HepG2 (cell line): ENCODE data around the gene IFT122. TPM values are rescaled to one million over a fixed set of nuclear protein-coding genes. Genes with fewer than 3 reads are reported as not detected.

ENCODE experiments used
- ATAC-seq: fragments of 200-7000 bp; cut with Tn5 transposase; 3 replicates; pipeline ENCODE4 v1.9.1; 2020; ENCODE audit warnings: mild to moderate bottlenecking, moderate library complexity
- BruUV-seq: library from RNA; stranded (reverse); fragments of 400-500 nt; replicated peaks from 2 replicates; lab custom pipeline; 2021; lab: Mats Ljungman, UMichigan
- CTCF ChIA-PET: fragments of 300-600 bp; formaldehyde crosslinking; extraction: SDS; loops from one replicate; lab custom pipeline; 2021; ENCODE audit warnings: low total read pairs, inconsistent platforms, low intra/inter-chr PET ratio; lab: Yijun Ruan, JAX
- POLR2A ChIA-PET: fragments of 350-600 bp; sonication (Branson Sonifier 250); formaldehyde crosslinking; loops from one replicate; lab custom pipeline; 2020; ENCODE audit warnings: antibody characterized with exemption, inconsistent platforms; lab: Yijun Ruan, JAX
- DNase-seq: peaks from one replicate; pipeline ENCODE4 v3.0.0-alpha.2; 2015; ENCODE audit warnings: low spot score
- FAIRE-seq: peaks from 3 replicates; lab custom pipeline; 2011; peaks lifted over from hg19 to GRCh38; lab: Jason Lieb, UNC
- H2AFZ ChIP-seq: one replicate; pipeline ENCODE4 v1.6.1; 2011; ENCODE audit warnings: low read length, inconsistent platforms
- H3K27ac ChIP-seq: fragments of 300-600 bp; 3 replicates; pipeline ENCODE4 v1.8.0; 2011; ENCODE audit warnings: mixed run types, mild to moderate bottlenecking, mixed read lengths, low read length, inconsistent platforms; ENCODE audit not compliant: insufficient read depth; ENCODE audit errors: extremely low read length
- H3K27me3 ChIP-seq, 2 experiments: fragments of 200-600 bp in 1 of 2; 2 replicates in 1 of 2; 3 replicates in 1 of 2; pipeline versions ENCODE4 v1.6.0 to v1.8.0; 2011; ENCODE audit warnings: low read length in 2 of 2, mild to moderate bottlenecking in 2 of 2, moderate library complexity in 2 of 2, inconsistent platforms in 1 of 2; ENCODE audit not compliant: insufficient read depth in 2 of 2, control insufficient read depth in 1 of 2
- H3K36me3 ChIP-seq, 2 experiments: fragments of 200-600 bp in 1 of 2; replicated peaks in 1 of 2; 2 replicates in 1 of 2; 3 replicates in 1 of 2; pipeline versions ENCODE4 v1.5.1 to v1.8.0; 2011; ENCODE audit warnings: low read length in 2 of 2, inconsistent platforms in 1 of 2; ENCODE audit not compliant: insufficient read depth in 2 of 2, control insufficient read depth in 1 of 2
- H3K4me1 ChIP-seq: 2 replicates; pipeline ENCODE4 v1.5.1; 2012; ENCODE audit warnings: low read length, inconsistent platforms; ENCODE audit not compliant: insufficient read depth
- H3K4me2 ChIP-seq: 2 replicates; pipeline ENCODE4 v1.6.0; 2011; ENCODE audit warnings: low read depth, low read length, inconsistent platforms
- H3K4me3 ChIP-seq, 3 experiments: fragments of 200-600 bp in 1 of 3; sonication (generic), shearing (Covaris generic) in 1 of 3; replicated peaks in 1 of 3; 2 replicates each; pipeline ENCODE4 v1.5.1; 2011 to 2016; ENCODE audit warnings: low read length in 3 of 3, inconsistent platforms in 2 of 3, low read depth in 2 of 3, mild to moderate bottlenecking in 2 of 3, control low read depth in 1 of 3, mixed read lengths in 1 of 3; ENCODE audit not compliant: insufficient read depth in 1 of 3
- H3K79me2 ChIP-seq: one replicate; pipeline ENCODE4 v1.6.1; 2011; ENCODE audit warnings: low read length, inconsistent platforms; ENCODE audit not compliant: insufficient read depth
- H3K9ac ChIP-seq: 2 replicates; pipeline ENCODE4 v1.6.0; 2011; ENCODE audit warnings: mild to moderate bottlenecking, low read depth, low read length, inconsistent platforms; ENCODE audit not compliant: insufficient read depth
- H3K9me3 ChIP-seq: 2 replicates; pipeline ENCODE4 v1.5.1; 2012; ENCODE audit warnings: mild to moderate bottlenecking, low read length
- H4K20me1 ChIP-seq: 2 replicates; pipeline ENCODE4 v1.6.0; 2011; ENCODE audit warnings: inconsistent platforms, mild to moderate bottlenecking, low read length, moderate library complexity; ENCODE audit not compliant: insufficient read depth
- ASH2L ChIP-seq: fragments of 300-600, 200-600 bp; sonication (generic); IDR thresholded peaks from 2 replicates; pipeline ENCODE4 v1.7.0; 2017; ENCODE audit warnings: low read depth, mild to moderate bottlenecking, moderate library complexity, mixed read lengths, low read length; ENCODE audit not compliant: insufficient read length
- EED ChIP-seq: sonication (generic); formaldehyde crosslinking; IDR thresholded peaks from 2 replicates; pipeline ENCODE4 v1.5.0; 2020; ENCODE audit warnings: mild to moderate bottlenecking, missing genetic modification reagents
- FOXJ3 ChIP-seq: sonication (generic); formaldehyde crosslinking; IDR thresholded peaks from 2 replicates; pipeline ENCODE4 v1.4.0; 2020; ENCODE audit warnings: missing genetic modification reagents, mild to moderate bottlenecking, borderline replicate concordance
- GABPB1 ChIP-seq: IDR thresholded peaks from 2 replicates; pipeline ENCODE4 v1.6.1; 2016; ENCODE audit warnings: mild to moderate bottlenecking, missing genetic modification reagents, moderate library complexity, missing compliant biosample characterization
- MXI1 ChIP-seq: IDR thresholded peaks from 3 replicates; pipeline ENCODE4 v1.6.1; 2012; ENCODE audit warnings: low read depth, low read length, inconsistent platforms, borderline replicate concordance
- SKIL ChIP-seq: sonication (generic); formaldehyde crosslinking; IDR thresholded peaks from 2 replicates; pipeline ENCODE4 v1.8.0; 2022; ENCODE audit warnings: missing genetic modification reagents, mild to moderate bottlenecking, moderate library complexity, borderline replicate concordance
- TARDBP ChIP-seq: sonication (generic); formaldehyde crosslinking; IDR thresholded peaks from 2 replicates; pipeline ENCODE4 v1.8.0; 2022; ENCODE audit warnings: mild to moderate bottlenecking, missing genetic modification reagents
- TFDP1 ChIP-seq: IDR thresholded peaks from 2 replicates; pipeline ENCODE4 v1.6.1; 2016; ENCODE audit warnings: missing compliant biosample characterization, missing genetic modification reagents, borderline replicate concordance
- THAP8 ChIP-seq: sonication (generic); formaldehyde crosslinking; IDR thresholded peaks from 2 replicates; pipeline ENCODE4 v1.5.1; 2020; ENCODE audit warnings: missing genetic modification reagents, mild to moderate bottlenecking, borderline replicate concordance
- ZNF124 ChIP-seq: sonication (generic); formaldehyde crosslinking; IDR thresholded peaks from 2 replicates; pipeline ENCODE4 v1.4.0; 2020; ENCODE audit warnings: missing genetic modification reagents
- ZNF367 ChIP-seq: sonication (generic); formaldehyde crosslinking; IDR thresholded peaks from 2 replicates; pipeline ENCODE4 v1.4.0; 2020; ENCODE audit warnings: missing genetic modification reagents, borderline replicate concordance
- ZNF772 ChIP-seq: sonication (generic); formaldehyde crosslinking; IDR thresholded peaks from 2 replicates; pipeline ENCODE4 v1.5.0; 2020; ENCODE audit warnings: mild to moderate bottlenecking, missing genetic modification reagents
- WGBS: methylation state at CpG from one replicate; pipeline ENCODE4 v1.1.6; 2017; ENCODE audit warnings: low lambda C conversion rate; 5-methylcytosine and 5-hydroxymethylcytosine counted together
- in situ Hi-C: cut with HindIII; loops from 2 replicates; pipeline ENCODE4 v1.10.0; 2017; ENCODE audit warnings: low pct_unique_long_range_greater_than_20kb; ENCODE audit not compliant: extremely low pct_ligation_motif_present
- intact Hi-C: fragments of 100-400 bp; cut with micrococcal nuclease; formaldehyde crosslinking; loops from one replicate; pipeline ENCODE4 v1.10.0; 2022; ENCODE audit not compliant: unreplicated experiment
- polyA plus RNA-seq, 8 experiments: library from polyadenylated mRNA; depleted of rRNA in 3 of 8; stranded (reverse) in 7 of 8; unstranded in 1 of 8; fragments of >200 nt; fragmentation: Illumina TruSeq in 4 of 8; extraction: Trizol in 4 of 8; gene quantifications; 2 replicates each; pipeline versions ENCODE4 v1.2.1 to v1.2.3, GENCODE V29; 2011 to 2016; ENCODE audit warnings: low read depth in 4 of 8, missing spikeins in 1 of 8, mixed read lengths in 1 of 8; ENCODE audit not compliant: insufficient read depth in 1 of 8
- total RNA-seq, 5 experiments: library from RNA; depleted of rRNA; stranded (reverse); fragments of >200 nt; fragmentation: Illumina TruSeq; extraction: Trizol; gene quantifications; 2 replicates each; pipeline ENCODE4 v1.2.3, GENCODE V29; 2016; ENCODE audit warnings: low read depth in 1 of 5
- TF ChIP-seq, protein P1 (sequence below): fragments of 450-650 bp; IDR thresholded peaks from 2 replicates; pipeline ENCODE4 v1.6.1; 2017; ENCODE audit warnings: mild to moderate bottlenecking

Gene IFT122
- total and polyA plus RNA-seq, 2 of the 13 experiments (the other 11 are each of a cell fraction or from before 2014, with no cell fraction given), result 10.1 to 10.3 TPM

DNA sequence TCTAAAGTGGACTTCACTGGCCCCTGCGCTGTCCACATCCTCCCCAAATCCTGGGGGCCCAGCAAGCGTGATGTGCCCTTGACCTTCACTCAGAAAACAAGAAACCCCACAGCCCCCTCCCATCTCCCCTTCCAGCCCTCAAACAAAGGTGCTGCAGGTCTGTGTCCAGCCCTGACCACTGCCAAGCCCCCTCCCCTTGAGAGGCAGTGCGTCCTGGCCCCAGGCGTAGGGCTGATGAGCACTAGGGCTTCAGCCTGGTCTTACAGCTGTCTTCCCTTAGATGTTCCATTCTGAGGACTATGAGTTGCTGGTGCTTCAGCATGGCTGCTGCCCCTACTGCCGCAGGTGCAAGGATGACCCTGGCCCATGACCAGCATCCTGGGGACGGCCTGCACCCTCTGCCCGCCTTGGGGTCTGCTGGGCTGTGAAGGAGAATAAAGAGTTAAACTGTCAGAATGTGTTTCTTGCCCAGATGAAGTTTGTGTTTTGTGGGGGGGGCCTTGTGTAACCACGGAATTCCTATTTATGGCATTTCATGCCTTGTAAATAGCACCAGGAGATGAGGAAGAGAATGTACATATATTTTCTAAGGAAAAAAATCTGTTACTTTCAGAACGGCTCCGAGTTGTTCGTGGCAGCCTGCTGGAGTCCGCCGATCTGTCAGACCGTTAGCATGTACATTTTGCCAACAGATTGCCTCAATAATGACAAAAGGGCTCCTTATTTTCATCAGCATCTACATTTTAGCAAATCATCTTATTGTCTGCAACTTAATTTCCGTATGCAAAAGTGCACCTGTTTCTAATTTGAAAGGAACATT, 80.1 kb downstream of the IFT122 start:
- TF ChIP-seq TARDBP, result no peak
- no peak for TF ChIP-seq ZNF367 (CRISPR knock-in tag)
- TF ChIP-seq, protein P1, sequence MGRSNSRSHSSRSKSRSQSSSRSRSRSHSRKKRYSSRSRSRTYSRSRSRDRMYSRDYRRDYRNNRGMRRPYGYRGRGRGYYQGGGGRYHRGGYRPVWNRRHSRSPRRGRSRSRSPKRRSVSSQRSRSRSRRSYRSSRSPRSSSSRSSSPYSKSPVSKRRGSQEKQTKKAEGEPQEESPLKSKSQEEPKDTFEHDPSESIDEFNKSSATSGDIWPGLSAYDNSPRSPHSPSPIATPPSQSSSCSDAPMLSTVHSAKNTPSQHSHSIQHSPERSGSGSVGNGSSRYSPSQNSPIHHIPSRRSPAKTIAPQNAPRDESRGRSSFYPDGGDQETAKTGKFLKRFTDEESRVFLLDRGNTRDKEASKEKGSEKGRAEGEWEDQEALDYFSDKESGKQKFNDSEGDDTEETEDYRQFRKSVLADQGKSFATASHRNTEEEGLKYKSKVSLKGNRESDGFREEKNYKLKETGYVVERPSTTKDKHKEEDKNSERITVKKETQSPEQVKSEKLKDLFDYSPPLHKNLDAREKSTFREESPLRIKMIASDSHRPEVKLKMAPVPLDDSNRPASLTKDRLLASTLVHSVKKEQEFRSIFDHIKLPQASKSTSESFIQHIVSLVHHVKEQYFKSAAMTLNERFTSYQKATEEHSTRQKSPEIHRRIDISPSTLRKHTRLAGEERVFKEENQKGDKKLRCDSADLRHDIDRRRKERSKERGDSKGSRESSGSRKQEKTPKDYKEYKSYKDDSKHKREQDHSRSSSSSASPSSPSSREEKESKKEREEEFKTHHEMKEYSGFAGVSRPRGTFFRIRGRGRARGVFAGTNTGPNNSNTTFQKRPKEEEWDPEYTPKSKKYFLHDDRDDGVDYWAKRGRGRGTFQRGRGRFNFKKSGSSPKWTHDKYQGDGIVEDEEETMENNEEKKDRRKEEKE, result no peak
- TF ChIP-seq TFDP1 (CRISPR knock-in tag), result no peak
- no peak for TF ChIP-seq THAP8 (CRISPR knock-in tag)
- no peak for TF ChIP-seq SKIL (CRISPR knock-in tag)
- TF ChIP-seq MXI1, result no peak
- TF ChIP-seq ASH2L, result no peak
- no peak for TF ChIP-seq ZNF124 (CRISPR knock-in tag)
- no peak for TF ChIP-seq GABPB1 (CRISPR knock-in tag)
- no peak for TF ChIP-seq ZNF772 (CRISPR knock-in tag)
- TF ChIP-seq FOXJ3 (CRISPR knock-in tag), result no peak
- TF ChIP-seq EED (CRISPR knock-in tag), result no peak
- no peaks in the 10 kb centered on the region for H3K36me3 ChIP-seq
- H3K27me3 ChIP-seq, result no peaks in the 10 kb centered on the region
- 85% methylated on average over 12 of the region's 15 CpGs for WGBS
- no peak overlapping the region for H2AFZ ChIP-seq
- intact Hi-C loops, result no loop called here
- H3K79me2 ChIP-seq, result no peaks in the 10 kb centered on the region
- ChIA-PET CTCF (no interaction called here), POLR2A (no interaction called here)
- no peak overlapping the region for H3K4me3 ChIP-seq
- ATAC-seq, result no peak
- no TSS peak for BruUV-seq
- in situ Hi-C loops, result no loop called here
- no peak overlapping the region for H3K4me2 ChIP-seq
- H3K27ac ChIP-seq, result no peak overlapping the region
- no peak overlapping the region for H3K9ac ChIP-seq
- peaks cover 64% of the 10 kb centered on the region for H3K4me1 ChIP-seq
- H4K20me1 ChIP-seq, result no peaks in the 10 kb centered on the region
- H3K9me3 ChIP-seq, result no peaks in the 10 kb centered on the region
- no peak for FAIRE-seq
- no peak for DNase-seq
